ENCODE data around the gene ARHGEF10L. TPM values are rescaled to one million over a fixed set of nuclear protein-coding genes. Genes with fewer than 3 reads are reported as not detected.

ARHGEF10L gene
- total RNA-seq, 1 experiment from 2014 or later: 11.2 TPM

GRCh38 chr1:17563494-17564281 lies 24.2 kb downstream of the ARHGEF10L start:
- no peak overlapping the region for H2AFZ ChIP-seq (ENCODE audit: low read length)
- no peaks in the 10 kb centered on the region for H3K9me2 ChIP-seq (replicated peaks; ENCODE audit: low read length)
- DNase-seq (no peak), ATAC-seq (no peak)
- intact Hi-C loops (cut with micrococcal nuclease): no loop called here
- POLR2A ChIA-PET (ENCODE audit: unreplicated experiment): no interaction called here
- BruUV-seq (replicated peaks): no TSS peak
- TF ChIP-seq EZH2phosphoT487 (IDR thresholded peaks at IDR 0.05; ENCODE audit: borderline replicate concordance, low read length): no peak
- TF ChIP-seq CTCF (conservative IDR thresholded peaks at IDR 0.05; ENCODE audit: low read depth, low read length): no peak
- no peak for TF ChIP-seq EZH2 (IDR thresholded peaks at IDR 0.05; ENCODE audit: low read length, unreplicated experiment)
- peaks cover 61% of the 10 kb centered on the region for H3K79me2 ChIP-seq (ENCODE audit: low read length)
- peaks cover 44% of the 10 kb centered on the region for H3K4me1 ChIP-seq (ENCODE audit: insufficient read depth, low read length)
- no peak overlapping the region for H3K4me3 ChIP-seq (ENCODE audit: low read length)
- H3K36me3 ChIP-seq (ENCODE audit: low read depth, low read length): no peaks in the 10 kb centered on the region
- no peaks in the 10 kb centered on the region for H4K20me1 ChIP-seq (ENCODE audit: low read length)
- CTCF ChIA-PET: no interaction called here
- no peak overlapping the region for H3K4me2 ChIP-seq (ENCODE audit: low read length)
- no peak overlapping the region for H3K27ac ChIP-seq (ENCODE audit: low read length)
- no peaks in the 10 kb centered on the region for H3K27me3 ChIP-seq (ENCODE audit: low read length)
- H3F3A ChIP-seq (ENCODE audit: low read length, unreplicated experiment): no peaks in the 10 kb centered on the region
- H3K9me3 ChIP-seq (ENCODE audit: low read length): no peaks in the 10 kb centered on the region
- no peak overlapping the region for H3K9ac ChIP-seq (ENCODE audit: low read length)

DNA sequence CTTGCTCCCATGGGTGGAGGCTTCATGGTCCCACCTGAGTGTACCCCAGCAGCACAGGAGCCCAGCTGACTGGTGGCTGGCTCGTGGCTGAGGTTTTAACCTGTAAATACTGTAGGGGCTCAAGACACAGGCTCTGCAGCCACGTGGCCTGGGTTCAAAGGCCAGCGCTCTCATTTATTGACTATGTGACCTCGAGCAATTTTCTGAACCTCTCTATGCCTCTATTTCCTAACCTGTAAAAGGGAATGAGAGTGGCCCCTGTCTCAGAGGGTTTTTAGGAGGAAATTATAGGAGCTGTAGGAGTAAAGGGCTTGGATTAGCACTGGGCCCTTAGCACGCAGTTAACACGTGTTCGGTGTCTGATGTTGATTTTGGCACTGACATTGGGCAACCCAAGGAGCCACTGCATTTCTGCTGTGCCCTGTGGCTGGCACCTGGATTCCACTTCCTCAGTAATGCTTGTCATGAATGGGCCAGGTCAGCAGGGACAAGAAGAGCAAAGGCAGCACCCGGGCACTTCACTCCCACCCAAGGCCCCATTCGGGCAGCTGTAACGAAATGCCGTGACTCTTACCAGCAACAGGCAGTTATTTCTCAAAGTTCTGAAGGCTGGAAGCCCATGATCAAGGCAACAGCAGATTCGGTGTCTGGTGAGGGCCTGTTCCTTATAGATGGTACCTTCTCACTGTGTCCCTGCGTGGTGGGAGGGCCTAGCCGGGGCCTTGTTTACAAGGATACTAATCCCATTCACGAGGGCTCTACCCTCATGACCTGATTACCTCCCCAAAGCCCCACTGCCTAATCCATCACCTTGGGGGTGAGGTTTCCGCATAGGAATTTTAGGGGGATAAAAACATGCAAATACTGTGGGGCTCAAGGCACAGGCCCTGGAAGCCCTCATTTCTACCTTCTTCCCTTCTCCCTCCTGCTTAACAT lies 25.2 kb downstream of the ARHGEF10L start:
- no peak overlapping the region for H3K4me3 ChIP-seq (ENCODE audit: low read length)
- TF ChIP-seq EZH2phosphoT487 (IDR thresholded peaks at IDR 0.05; ENCODE audit: borderline replicate concordance, low read length) (no peak), EZH2 (IDR thresholded peaks at IDR 0.05; ENCODE audit: low read length, unreplicated experiment) (no peak), CTCF (conservative IDR thresholded peaks at IDR 0.05; ENCODE audit: low read depth, low read length) (no peak)
- no peak overlapping the region for H3K4me2 ChIP-seq (ENCODE audit: low read length)
- H4K20me1 ChIP-seq (ENCODE audit: low read length): no peaks in the 10 kb centered on the region
- DNase-seq (no peak), ATAC-seq (no peak)
- H2AFZ ChIP-seq (ENCODE audit: low read length): no peak overlapping the region
- H3K27ac ChIP-seq (ENCODE audit: low read length): no peak overlapping the region
- no TSS peak for BruUV-seq (replicated peaks)
- ChIA-PET CTCF (no interaction called here), POLR2A (ENCODE audit: unreplicated experiment) (no interaction called here)
- peaks cover 44% of the 10 kb centered on the region for H3K4me1 ChIP-seq (ENCODE audit: insufficient read depth, low read length)
- intact Hi-C loops (cut with micrococcal nuclease): loop anchor here (5.0 kb wide), 1 partner anchor 122 kb away; no protein-coding TSS in a partner anchor
- H3K79me2 ChIP-seq (ENCODE audit: low read length): peaks cover 60% of the 10 kb centered on the region
- no peaks in the 10 kb centered on the region for H3K36me3 ChIP-seq (ENCODE audit: low read depth, low read length)
- H3K27me3 ChIP-seq (ENCODE audit: low read length): no peaks in the 10 kb centered on the region
- H3K9me3 ChIP-seq (ENCODE audit: low read length): no peaks in the 10 kb centered on the region
- H3F3A ChIP-seq (ENCODE audit: low read length, unreplicated experiment): no peaks in the 10 kb centered on the region
- H3K9me2 ChIP-seq (replicated peaks; ENCODE audit: low read length): no peaks in the 10 kb centered on the region
- no peak overlapping the region for H3K9ac ChIP-seq (ENCODE audit: low read length)

Measured in PC-3 (cell line).